Skeletal muscle cell (primary cell): Measurements from ENCODE around the gene ABHD5.
"Not testable (repeated sequence)": the region's sequence is repeated elsewhere in the genome, so short reads cannot be mapped to it uniquely, and the experiment has no call there.

Experiments
- DNase-seq: peaks from one replicate; pipeline ENCODE4 v3.0.0-alpha.2; 2010; ENCODE audit warnings: low read depth
- H3K4me3 ChIP-seq: 2 replicates; pipeline ENCODE4 v1.5.1; 2011; ENCODE audit warnings: low read depth, mild to moderate bottlenecking, control low read depth, low read length, moderate library complexity

Gene ABHD5

GRCh38 chr3:43680857-43681256 is 9.9 kb upstream of the ABHD5 start:
- H3K4me3 ChIP-seq, DNase-seq: not testable (repeated sequence)

GRCh38 chr3:43684944-43685343 is 5.8 kb upstream of the ABHD5 start:
- DNase-seq, result no peak
- no peak overlapping the region for H3K4me3 ChIP-seq

- no peak for DNase-seq
- no peak overlapping the region for H3K4me3 ChIP-seq
These were observed 4.8 kb upstream of the ABHD5 start for GRCh38 chr3:43685921-43686320.

- no peak for DNase-seq
- no peak overlapping the region for H3K4me3 ChIP-seq
These were observed 4.4 kb upstream of the ABHD5 start for GRCh38 chr3:43686333-43686699.

- no peak overlapping the region for H3K4me3 ChIP-seq
- no peak for DNase-seq
These were observed 3.8 kb upstream of the ABHD5 start for GRCh38 chr3:43686700-43687498.

- no peak for DNase-seq
- H3K4me3 ChIP-seq, result no peak overlapping the region
These were observed 3.3 kb upstream of the ABHD5 start for GRCh38 chr3:43687499-43687811.

GRCh38 chr3:43688245-43688650 is 2.5 kb upstream of the ABHD5 start:
- DNase-seq, result no peak
- no peak overlapping the region for H3K4me3 ChIP-seq

GRCh38 chr3:43689166-43689565 is 1.6 kb upstream of the ABHD5 start:
- no peak overlapping the region for H3K4me3 ChIP-seq

GRCh38 chr3:43689766-43690399 is 855 bp upstream of the ABHD5 start:
- DNase-seq, result no peak

More at GRCh38 chr3:43689166-43689565, 1.6 kb upstream of the ABHD5 start:
- no peak for DNase-seq

GRCh38 chr3:43691120-43691995 is 620 bp downstream of the ABHD5 start:
- no peak for DNase-seq
- H3K4me3 ChIP-seq, result peak overlapping the region; percentile 81

More at GRCh38 chr3:43689766-43690399, 855 bp upstream of the ABHD5 start:
- H3K4me3 ChIP-seq, result peak overlapping the region; percentile 81

GRCh38 chr3:43692085-43692855 is 1.5 kb downstream of the ABHD5 start:
- DNase-seq, result no peak
- H3K4me3 ChIP-seq, result no peak overlapping the region

- no peak overlapping the region for H3K4me3 ChIP-seq
- DNase-seq, result no peak
These were observed 2.2 kb downstream of the ABHD5 start for GRCh38 chr3:43692971-43693370.

GRCh38 chr3:43693594-43693993 is 2.9 kb downstream of the ABHD5 start:
- no peak overlapping the region for H3K4me3 ChIP-seq
- DNase-seq, result no peak

GRCh38 chr3:43695443-43695842 is 4.7 kb downstream of the ABHD5 start:
- no peak overlapping the region for H3K4me3 ChIP-seq
- peak; percentile 46 for DNase-seq

GRCh38 chr3:43695863-43696262 is 5.1 kb downstream of the ABHD5 start:
- no peak for DNase-seq
- H3K4me3 ChIP-seq, result no peak overlapping the region

- H3K4me3 ChIP-seq, result no peak overlapping the region
- DNase-seq, result no peak
These were observed 5.7 kb downstream of the ABHD5 start for GRCh38 chr3:43696441-43696840.

- H3K4me3 ChIP-seq, result no peak overlapping the region
- DNase-seq, result no peak
These were observed 6.1 kb downstream of the ABHD5 start for GRCh38 chr3:43696881-43697280.

GRCh38 chr3:43699864-43700263 is 9.1 kb downstream of the ABHD5 start:
- H3K4me3 ChIP-seq, result no peak overlapping the region
- DNase-seq, result no peak

- DNase-seq, result no peak
- no peak overlapping the region for H3K4me3 ChIP-seq
These were observed 14.0 kb downstream of the ABHD5 start for GRCh38 chr3:43704697-43705096.

GRCh38 chr3:43706342-43706741 is 15.6 kb downstream of the ABHD5 start:
- no peak overlapping the region for H3K4me3 ChIP-seq
- no peak for DNase-seq
